ENCODE results near the gene SLC12A8. TPM values are rescaled to one million over a fixed set of nuclear protein-coding genes. Genes with fewer than 3 reads are reported as not detected.

Gene SLC12A8
- total RNA-seq, 1 donor from 2014 or later = 2.3 TPM

DNA sequence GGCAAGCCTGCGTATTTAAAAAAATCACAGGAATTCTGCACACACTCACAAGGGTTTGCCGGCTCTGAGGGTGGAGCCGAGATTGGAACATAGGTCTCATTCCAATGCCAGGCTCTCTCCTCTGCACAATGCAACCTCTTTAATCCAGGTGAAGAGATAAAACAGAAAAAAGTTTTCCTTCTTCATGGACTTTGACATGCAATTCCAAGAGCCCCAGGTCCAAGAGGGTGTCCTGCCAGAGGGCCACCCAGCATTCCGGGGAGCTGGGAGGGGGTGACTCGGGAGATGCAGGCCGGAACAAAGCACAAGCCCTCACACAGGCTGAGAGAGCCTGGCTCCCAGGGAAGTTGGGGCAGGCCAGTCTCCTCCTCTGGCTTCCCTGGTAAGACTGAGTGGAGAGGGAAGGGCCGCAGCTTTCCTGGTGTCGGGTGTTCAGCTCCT is 6.7 kb upstream of the SLC12A8 start:
- DNase-seq (ENCODE audit: low spot score) = no peak

DNA sequence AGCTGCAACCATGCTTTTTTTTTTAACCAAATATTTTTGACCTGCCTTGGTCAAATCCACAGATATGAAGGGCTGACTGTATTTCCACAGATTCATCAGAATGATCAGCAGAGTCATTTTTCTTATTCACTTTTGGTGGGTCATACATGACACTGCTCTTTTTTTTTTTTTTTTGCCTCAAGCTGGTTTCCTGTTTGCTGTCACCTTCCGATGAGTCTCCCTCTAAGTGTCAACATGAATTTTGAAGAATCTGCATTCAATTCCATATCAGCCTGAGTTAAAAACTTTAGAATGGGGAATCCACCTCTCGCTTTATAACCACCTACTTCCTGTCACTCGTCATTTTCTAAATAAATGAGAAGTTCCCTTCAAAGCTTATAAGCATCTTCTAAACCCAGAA is 2.2 kb upstream of the SLC12A8 start:
- DNase-seq (ENCODE audit: low spot score) = no peak

DNA sequence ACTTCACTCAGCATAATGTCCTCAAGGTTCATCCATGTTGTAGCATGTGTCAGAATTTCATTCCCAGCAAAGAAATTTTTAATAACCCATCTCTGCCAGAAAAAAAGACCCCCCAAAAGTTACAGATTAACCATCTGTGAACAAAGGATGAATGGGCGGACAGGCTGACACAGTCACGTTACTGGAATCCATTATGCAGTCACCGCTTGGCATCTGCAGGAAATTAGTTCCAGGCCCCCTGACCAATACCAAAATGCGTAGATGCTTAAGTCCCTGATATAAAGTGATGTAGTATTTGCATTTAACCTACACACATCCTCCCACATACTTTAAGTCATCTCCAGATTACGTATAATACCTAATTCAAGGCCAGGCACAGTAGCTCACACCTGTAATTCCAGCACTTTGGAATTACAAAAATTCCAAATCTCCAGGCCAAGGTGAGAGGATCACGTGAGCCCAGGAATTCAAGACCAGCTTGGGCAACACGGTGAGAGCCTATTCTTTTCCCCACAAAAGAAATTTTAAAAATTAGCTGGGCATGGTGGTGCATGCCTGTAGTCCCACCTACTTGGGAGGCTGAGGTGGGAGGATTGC is 1.5 kb upstream of the SLC12A8 start:
- DNase-seq (ENCODE audit: low spot score) = no peak

DNA sequence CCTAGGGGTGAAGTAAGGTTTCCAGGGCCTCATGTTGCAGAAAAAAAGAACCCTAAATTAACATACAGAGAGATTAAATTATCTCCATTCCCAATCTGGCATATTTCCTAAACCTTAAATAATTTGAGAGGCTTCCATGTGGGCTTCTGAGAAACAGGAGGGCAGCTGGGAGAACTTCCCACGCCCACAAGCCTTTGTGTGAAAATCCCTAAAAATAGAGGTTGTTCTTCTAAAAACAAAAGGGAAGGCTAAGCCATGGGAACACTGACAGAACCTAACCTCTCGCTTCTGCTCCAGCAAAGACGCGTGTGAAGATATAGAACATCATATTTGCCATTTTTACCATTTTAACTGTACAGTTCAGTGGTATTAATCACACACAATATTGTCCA is 812 bp upstream of the SLC12A8 start:
- DNase-seq (ENCODE audit: low spot score) = no peak

DNA sequence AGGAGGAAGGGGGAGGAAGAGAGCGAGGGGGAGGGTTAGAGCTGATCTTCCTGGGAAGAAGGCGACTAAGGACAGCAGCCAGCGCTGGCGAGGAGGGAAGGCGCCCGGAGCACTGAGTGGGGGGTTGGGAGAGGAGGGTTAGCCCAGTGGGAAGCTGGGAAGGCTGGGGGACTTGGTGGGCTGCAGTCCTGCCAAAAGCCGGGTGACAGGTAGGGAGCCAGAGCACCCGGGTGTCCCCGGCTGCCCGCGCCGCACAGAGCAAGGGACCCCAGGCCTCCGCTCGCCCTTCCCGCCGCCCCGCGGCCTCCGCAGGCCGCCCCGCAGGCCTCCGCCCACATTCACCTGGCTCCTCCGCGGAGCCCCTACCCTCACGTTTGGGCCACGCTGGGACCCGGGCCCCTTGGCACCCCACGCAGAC is 448 bp downstream of the SLC12A8 start:
- DNase-seq (ENCODE audit: low spot score) = no peak

DNA sequence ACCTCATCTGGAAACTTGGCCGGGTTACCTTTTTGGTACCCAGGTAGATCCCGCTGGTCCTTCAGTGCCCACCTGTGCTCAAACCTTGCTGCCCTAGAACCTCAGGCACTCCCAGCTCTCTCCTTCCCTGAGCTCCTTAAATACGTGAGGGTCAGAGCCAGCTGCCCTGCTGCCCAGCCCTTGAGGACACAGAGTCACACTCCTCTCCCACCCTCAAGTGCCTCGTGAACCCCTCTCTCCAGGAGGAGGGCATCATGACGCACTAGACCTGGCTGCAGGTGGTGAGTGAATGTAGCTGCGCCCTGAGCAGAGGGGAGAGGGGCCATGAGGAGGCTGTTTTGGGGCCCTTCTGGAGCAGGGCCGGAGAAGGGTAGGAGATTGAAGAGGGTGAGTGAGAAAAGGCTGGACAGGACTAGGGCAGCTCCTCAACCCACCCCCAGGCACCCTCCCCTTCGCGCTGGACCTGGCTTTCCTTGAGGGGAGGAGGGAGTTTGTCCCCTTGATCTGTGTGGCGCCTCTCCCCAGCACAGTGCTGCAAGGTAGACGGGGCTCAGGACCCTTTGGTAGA is 941 bp downstream of the SLC12A8 start:
- DNase-seq (ENCODE audit: low spot score) = no peak

DNA sequence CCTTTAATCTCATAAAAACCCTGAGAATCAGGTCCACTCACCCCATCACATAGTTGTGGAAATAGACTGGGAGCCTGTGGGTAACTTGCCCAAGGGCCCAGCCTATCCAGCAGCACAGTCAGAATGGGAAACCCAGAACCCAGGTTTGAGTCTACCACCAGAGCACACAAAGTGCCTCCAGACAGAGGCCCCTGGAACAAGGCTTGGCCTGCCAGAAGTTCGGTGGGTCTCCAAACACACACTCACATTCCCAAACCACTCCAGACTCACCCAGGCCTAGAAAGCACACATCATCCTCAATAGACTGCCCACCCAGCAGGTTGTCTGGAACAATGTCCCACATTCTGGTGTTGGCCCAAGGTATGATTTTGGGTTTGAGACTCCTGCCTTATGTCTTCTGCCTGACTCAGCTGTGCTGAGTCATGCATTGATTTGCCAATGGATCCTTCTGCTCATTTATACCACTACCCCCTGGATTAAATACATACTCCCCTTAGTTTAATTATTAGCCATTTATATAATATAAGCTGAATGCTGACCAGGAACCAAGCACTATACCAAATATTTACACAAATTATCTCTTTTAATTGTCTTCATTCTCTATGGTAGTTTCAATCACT is 4.5 kb downstream of the SLC12A8 start:
- no peak for DNase-seq (ENCODE audit: low spot score)

DNA sequence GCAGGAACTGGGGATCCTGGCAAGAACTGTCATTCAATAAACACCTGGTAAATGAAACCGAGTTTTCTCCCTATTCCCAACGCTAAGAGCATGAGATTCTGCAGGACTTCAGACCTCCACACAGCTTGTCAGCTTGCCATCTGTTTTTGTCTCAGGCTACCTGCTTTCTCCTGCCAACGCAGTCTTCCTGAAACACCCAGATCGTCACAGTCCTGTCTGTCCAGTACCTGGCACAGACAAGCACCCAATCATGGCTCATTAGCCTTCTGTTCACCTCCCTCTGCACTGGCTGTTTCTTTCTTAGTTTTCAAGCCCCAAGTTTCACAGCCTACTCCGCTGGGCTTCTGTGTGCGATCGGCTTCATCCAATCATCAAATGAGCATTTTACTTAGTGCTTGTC is 5.0 kb downstream of the SLC12A8 start:
- no peak for DNase-seq (ENCODE audit: low spot score)

DNA sequence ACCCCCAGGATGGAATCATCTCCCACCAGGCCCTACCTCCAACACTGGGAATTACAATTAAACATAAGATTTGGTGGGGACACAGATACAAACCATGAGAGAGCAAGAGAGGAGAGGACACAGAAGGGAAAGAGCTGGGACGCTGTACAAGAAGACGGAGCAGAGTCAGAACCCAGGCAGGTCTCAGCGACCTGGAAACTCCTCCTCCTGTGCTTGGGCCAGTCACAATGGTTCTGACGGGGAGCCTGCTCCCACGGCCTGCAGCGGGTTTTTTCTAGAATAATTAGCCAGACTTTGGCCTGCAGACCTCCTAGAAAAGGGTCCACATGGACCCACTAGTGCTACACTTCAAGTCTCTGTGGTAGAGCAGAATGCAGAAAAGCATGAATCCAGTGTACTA is 5.6 kb downstream of the SLC12A8 start:
- DNase-seq (ENCODE audit: low spot score) = no peak

DNA sequence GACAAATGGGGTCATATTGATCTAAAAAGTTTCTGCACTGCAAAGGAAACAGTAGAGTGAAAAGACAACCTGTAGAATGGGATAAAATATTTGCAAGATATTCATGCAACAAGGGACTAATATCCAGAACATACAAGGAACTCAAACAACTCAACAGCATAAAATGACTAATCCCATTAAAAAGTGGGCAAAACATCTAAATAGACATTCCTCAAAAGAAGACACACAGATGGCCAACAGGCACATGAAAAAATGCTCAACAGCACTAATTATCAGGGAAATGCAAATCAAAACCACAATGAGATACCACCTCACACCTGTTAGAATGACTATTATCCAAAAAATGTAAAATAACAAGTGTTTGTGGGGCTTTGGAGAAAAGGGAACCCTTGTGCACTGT is 8.8 kb downstream of the SLC12A8 start:
- no peak for DNase-seq (ENCODE audit: low spot score)

DNA sequence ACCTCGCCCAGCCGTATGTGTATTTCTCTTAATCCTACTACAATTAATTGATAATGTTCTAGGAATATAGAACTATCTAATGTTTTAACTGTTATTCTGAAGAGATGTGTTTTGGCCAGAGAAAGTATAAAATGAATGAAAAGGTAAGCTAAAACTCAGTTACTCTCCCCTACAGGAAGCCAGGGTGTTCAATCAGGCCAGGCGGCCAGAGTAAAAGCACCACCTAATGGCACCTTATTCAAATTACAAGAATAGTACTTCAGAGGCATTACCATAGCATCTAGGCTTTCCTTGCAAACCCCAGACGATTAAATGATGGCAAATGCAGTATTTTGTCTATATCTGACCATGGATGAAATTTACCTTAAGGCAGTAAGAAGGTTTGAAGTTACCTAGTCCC is 10.4 kb downstream of the SLC12A8 start:
- no peak for DNase-seq (ENCODE audit: low spot score)

DNA sequence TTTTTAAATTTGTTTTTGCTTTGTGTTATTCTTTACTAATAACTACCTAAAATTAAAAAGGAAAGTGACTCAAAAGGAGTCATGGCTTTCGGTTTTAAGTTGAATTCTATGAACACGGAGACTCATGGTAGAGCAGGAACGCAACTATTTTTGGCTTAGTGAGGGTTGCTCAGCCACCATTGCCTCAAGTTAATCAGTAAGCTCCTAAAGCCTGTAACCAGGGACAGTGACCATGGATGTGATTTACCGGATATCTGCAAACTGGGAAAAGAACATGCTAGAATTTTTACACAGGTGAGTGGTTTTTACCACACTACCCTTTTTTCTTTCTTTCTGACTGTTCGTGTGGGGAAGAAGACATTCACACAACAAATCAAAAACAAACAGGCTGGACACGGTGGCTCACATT is 11.8 kb downstream of the SLC12A8 start:
- DNase-seq (ENCODE audit: low spot score) = no peak

DNA sequence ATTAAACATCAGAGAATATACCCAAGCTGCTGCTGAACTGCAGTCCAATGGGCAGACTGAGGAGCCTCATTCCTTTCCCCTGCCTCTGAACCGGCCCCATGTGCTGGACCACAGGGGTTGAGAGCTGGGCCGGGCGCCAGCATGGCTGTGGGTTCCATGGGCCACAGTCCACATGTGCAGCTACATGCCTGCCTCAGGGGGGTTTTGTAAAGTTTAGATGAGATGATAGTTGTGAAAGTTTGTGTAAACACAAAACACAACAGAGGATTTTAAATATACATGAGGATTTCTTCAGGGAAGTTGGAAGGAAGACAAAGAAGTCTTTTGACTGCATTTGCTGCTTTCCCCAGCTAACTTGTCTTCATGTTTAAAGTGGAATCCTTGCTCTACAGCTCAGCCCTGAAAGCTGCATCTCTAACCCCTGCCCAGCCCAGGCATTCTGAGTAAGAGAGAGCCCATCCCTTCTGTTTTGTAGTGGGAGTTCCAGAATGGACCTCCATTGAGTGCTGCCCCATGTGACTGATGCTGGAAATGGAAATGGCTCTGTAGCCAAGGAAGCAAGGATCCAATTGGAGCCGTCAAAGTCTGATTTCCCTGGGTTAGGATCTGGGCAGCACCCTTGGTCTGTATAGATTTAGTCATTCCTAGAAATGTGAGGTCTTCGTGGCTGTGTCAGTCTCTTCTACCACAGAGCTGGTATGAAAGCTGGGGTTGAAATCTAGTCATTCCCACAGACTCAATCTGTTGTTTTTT is 17.5 kb downstream of the SLC12A8 start:
- no peak for DNase-seq (ENCODE audit: low spot score)

DNA sequence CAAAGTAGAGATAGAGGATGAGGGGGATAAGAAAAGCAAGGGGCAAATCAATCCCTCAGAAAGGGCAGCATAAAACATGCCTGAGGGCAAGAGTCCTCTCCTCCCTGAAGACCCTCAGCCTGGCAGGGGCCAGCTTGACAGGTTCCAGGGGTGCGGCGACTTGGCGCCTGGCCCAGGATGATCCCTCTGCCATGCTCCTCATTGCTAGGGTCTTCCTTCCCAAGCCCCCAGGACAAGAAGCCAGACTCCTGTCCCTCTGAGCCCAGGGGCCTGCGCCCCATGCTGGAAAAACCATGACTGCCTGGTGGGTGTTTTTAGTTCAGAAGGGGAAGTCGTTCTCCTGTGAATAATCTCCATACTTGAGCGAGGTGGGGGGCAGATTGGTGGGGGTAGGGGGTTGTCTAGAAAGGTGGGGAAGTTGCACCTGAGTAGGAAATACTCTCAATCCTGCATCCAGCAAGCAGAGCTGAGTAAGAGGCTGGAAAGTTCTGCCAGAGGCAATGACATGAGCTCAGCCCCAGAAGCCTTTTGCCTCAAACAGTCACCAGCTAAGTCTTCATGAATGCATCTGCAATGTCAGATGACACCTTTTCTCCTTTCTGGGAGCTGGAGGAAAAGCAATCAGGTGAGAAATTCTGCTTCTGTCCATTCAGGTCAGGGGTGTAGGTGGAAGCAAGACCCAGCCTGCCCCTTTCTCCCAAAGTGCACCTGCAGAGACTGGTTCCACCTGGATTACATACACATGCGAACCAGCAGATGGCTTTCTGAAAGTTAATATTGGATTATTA is 18.3 kb downstream of the SLC12A8 start:
- DNase-seq (ENCODE audit: low spot score) = no peak

DNA sequence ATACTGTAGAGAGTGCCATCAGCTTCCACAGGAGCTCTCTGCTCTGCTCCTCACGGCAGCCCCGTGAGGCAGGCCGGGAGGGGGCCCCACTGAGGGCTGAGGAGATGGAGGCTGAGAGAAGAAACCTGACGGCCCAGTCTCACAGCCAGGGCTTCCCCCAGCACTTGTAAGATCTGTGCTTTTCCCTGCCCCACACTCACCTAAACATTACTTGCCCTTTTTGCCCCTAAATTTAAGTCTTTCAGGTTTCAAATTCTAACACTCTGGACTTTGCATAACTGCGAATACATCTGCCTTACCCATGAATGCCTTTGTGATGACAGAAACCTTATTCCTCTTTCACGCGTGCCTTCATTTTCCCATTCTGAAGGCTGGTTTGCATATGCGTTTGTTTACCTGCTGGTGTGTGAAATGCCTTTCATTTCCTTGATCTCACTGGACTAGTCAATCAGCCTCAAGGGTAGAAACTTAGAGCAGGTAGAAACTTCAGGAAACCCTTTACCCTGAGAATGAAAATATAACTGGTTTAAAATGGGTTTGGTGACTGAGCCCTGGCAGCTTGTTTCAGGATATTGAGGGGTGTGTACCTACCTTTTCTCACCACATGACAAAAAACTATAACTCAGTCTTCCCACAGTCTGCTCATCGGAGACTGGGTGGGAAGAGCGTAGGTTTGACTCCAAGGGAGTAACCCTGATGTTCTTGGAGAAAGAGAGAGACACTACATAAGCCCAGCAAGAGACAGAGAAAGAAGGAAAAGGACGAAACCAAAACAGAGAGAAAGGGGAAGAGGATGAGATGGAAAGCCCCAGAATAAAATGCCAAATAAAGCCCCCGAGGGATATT is 20.1 kb downstream of the SLC12A8 start:
- DNase-seq (ENCODE audit: low spot score) = no peak

DNA sequence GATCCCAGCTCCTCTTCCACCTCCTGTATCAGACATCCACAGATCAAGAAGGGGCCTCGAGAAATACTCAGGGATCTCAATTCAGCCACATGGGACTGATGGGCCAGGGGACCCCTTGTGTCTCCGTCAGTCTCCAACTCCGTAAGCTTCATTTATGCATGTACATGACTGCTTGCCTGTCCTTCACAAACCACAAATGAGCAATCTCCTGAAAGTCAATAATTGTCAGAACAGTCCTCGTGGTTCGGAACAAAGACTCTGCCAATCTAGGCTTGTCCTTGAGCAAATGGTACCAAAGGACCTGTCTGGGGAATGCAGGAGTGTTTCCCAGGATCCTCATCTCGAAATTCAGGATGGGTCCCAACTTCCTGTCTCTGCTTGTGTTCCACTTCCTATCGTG is 20.8 kb downstream of the SLC12A8 start:
- DNase-seq (ENCODE audit: low spot score) = no peak

DNA sequence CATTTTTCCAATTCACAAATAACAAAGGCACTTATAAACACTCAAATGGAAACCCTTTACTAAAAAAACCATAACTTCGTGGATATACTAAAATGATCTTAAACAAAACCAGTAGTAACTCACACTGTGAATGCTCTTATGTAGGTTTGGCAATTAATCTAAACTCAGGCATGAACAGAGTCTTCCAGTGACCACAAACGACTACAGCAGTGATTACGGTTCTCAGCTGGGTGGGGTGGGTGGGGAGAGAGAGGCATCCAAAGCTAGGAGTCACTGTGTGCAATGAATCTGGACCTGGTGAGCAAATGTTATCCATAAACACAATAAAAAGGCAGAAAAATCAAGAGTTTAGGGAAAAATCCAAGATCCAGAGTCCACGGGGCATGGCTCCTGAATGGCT is 21.3 kb downstream of the SLC12A8 start:
- no peak for DNase-seq (ENCODE audit: low spot score)

DNA sequence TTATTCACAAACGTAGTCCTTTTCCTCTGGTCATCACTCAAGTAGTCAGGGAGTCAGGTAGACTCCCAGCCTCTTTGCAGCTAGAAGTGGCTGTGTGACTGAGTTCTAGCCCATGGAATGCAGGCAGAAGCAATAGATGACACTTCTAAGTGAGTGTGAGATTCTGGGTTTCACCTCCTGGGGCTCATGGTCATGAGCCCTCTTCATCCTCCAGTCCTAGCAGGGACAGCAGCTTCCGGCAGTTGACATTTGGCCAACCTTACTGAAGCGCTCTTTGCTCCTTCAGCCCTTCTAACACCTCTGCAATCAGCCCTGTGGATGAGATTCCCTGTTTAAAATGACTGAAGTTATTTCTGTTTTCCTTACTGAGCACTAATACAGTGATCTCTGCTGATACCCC is 21.8 kb downstream of the SLC12A8 start:
- DNase-seq (ENCODE audit: low spot score) = no peak

DNA sequence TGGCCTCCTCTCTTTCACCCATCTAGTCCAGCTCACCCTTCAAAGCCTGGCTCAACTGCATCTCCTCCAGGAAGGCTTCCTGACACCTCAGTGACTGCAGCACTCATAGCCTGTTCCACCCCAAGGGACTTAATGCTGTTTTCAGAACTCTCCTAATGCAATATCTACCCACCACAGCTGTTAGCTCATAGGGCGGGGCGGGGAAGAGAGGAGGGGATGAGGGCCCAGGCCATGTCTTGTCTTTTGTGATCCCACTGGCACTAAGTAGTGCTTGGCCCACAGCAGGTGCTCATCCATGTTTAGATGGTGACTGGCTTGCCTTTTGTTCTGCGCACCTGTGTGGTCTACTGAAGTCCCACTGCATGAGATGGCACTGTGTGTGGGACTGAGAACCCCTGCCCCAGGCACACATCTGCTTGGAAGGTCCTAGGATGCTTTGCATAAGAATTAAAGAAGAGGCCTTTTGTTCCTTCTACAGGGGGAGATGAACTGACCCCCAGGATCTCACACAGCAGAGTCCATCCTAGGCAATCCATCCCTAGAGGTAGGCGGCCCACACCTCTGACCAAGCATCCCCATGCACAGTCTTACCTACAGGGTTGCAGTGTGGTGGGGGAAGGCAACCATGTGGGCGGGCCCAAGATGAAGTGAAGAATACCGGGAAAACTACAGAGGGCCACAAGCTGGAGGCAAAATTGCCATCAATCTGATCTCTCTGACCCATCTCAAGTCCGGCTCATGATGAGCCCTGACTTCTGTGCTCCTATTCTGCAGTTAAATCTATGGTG is 23.0 kb downstream of the SLC12A8 start:
- DNase-seq (ENCODE audit: low spot score) = no peak

DNA sequence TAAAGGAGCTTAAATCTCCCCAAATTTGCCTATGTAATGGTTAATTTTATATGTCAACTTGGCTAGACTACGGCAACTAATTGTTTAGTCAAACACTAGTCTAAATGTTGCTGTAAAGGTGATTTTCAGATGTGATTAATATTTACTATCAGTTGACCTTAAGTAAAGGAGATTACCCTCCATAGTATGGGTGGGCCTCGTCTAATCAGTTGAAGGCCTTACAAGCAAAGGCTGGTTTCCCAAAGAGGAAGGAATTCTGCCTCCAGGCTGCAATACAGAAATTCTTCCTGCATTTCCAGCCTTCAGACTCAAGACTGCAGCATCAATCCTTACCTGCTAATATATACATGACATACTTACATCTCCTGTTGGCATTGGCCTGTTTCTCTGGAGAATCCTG is 23.6 kb downstream of the SLC12A8 start:
- no peak for DNase-seq (ENCODE audit: low spot score)

Measured in mesenteric fat pad (tissue), 1 donor.